ENCODE results near the gene TPSD1. TPM values are rescaled to one million over a fixed set of nuclear protein-coding genes. Genes with fewer than 3 reads are reported as not detected.
"Not testable (repeated sequence)": the region's sequence is repeated elsewhere in the genome, so short reads cannot be mapped to it uniquely, and the experiment has no call there.

Gene TPSD1
- total and polyA plus RNA-seq, 2 experiments from 2014 or later, result not detected

DNA sequence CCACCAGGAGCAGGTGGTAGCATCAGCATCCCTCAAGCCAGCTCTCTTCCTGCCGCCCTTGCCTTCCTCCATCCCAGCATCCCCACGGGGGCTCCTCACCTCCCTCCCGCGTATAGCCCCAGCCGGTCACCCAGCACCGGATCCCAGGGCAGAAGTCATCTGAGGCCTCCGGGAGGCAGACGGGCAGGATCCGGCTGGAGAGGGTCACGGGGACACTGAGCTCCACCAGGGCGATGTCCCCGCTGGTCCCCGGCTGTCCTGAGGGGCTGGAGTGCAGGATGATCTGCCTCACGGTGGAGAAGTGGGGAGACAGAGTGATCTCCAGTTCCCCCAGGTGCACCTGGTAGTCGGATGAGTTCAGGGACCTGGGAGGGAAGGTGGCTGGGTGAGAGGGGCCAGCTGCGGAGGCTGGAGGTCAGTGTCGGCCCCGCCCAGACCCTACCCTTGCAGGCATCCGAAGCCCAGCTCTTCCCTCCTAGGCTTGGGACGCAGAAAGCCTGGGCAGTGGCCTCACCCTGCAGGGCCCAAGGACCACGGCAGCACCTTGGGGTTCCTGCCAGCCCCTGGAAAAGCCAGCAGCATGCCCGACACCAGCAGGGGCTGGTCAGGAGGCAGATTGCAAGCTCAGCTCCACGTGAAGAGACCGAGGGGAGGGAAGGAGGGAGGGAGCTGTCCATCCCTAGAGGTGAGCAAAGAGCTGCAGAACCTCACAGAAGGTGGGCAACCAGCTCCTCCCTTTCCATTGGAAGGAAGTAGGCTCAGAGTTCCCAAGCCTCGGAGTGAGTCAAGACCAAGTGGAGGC is 33.1 kb upstream of the TPSD1 start:
- in situ Hi-C loops (cut with MboI), result no loop called here
- Histone ChIP-seq H3K27me3 (replicated peaks; ENCODE audit: insufficient read depth) (no peaks in the 10 kb centered on the region), H3K4me2 (ENCODE audit: unreplicated experiment) (no peak overlapping the region), H3K27ac (no peak overlapping the region), H3K79me2 (ENCODE audit: insufficient read depth) (no peaks in the 10 kb centered on the region), H3K9me3 (ENCODE audit: low read depth) (no peaks in the 10 kb centered on the region), H3K4me1 (ENCODE audit: insufficient read depth) (no peaks in the 10 kb centered on the region), H3K36me3 (ENCODE audit: low read depth) (no peaks in the 10 kb centered on the region), H3F3A (ENCODE audit: insufficient read depth) (no peaks in the 10 kb centered on the region), H2AFZ (no peak overlapping the region), H3K9me2 (ENCODE audit: insufficient read depth) (no peaks in the 10 kb centered on the region), H3K9ac (no peak overlapping the region), H3K4me3 (no peak overlapping the region), H4K20me1 (ENCODE audit: insufficient read depth) (no peaks in the 10 kb centered on the region)
- no peak for DNase-seq
- TF ChIP-seq EZH2 (IDR thresholded peaks at IDR 0.05; ENCODE audit: insufficient read depth, poor library complexity, severe bottlenecking), result no peak
- no peak for TF ChIP-seq EZH2phosphoT487 (IDR thresholded peaks at IDR 0.05; ENCODE audit: insufficient read depth, low read depth)
- 61 to 62% methylated on average over 23 to 24 of the region's 25 CpGs for WGBS, 2 experiments (ENCODE audit: low coverage in 1 of 2, low lambda C conversion rate in 2 of 2, missing lambda C conversion rate in 2 of 2)

DNA sequence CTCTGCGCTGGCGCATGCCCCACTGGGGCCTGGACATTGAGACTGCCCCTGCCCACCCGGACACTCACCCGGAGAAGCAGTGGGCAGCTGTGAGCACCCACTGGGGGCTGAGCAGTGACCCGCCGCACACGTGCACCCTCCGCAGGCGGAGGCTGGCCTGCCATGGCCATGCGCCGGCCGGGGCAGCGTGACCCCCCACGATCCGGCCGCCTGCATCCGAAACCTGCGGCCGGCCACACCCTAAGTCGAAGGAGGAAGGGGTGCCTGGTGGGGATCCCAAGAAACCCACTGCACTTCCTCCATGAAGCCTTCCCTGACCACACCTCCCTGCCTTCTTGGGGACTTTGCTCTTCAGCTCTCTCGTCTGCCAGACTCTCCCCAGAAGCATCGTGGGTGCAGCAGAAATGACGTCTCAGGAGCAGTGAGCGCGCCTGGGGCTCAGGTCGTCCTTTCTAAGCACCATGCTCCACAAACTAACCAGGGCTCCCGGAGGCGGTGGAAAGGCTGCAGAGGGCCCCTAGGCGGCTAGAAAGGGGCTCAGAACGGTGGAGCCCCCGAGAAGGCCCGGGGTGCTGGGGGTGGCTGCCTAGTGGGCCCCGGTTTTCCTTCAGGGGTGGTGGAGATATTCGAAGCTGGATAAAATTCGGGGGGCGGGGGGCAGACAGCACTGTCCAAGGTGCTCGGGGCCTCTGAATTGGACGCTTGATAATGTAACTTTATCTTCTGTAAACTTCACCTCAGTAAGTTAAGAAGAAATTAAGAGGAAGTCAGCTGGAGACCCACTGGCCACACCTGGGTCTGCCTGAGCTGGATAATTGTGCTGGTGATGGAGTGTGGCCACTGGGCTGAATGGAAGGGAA is 32.3 kb upstream of the TPSD1 start:
- WGBS, 2 experiments (ENCODE audit: low coverage in 1 of 2, low lambda C conversion rate in 2 of 2, missing lambda C conversion rate in 2 of 2), result 78 to 88% methylated on average over 31 to 34 of the region's 38 CpGs
- H3K27ac ChIP-seq, result no peak overlapping the region
- no peaks in the 10 kb centered on the region for H3K79me2 ChIP-seq (ENCODE audit: insufficient read depth)
- DNase-seq, result no peak
- no peaks in the 10 kb centered on the region for H3F3A ChIP-seq (ENCODE audit: insufficient read depth)
- no peaks in the 10 kb centered on the region for H3K4me1 ChIP-seq (ENCODE audit: insufficient read depth)
- H4K20me1 ChIP-seq (ENCODE audit: insufficient read depth), result no peaks in the 10 kb centered on the region
- no peaks in the 10 kb centered on the region for H3K9me3 ChIP-seq (ENCODE audit: low read depth)
- no peak overlapping the region for H3K4me2 ChIP-seq (ENCODE audit: unreplicated experiment)
- H3K9me2 ChIP-seq (ENCODE audit: insufficient read depth), result no peaks in the 10 kb centered on the region
- in situ Hi-C loops (cut with MboI), result no loop called here
- no peak overlapping the region for H2AFZ ChIP-seq
- no peak for TF ChIP-seq EZH2 (IDR thresholded peaks at IDR 0.05; ENCODE audit: insufficient read depth, poor library complexity, severe bottlenecking)
- TF ChIP-seq EZH2phosphoT487 (IDR thresholded peaks at IDR 0.05; ENCODE audit: insufficient read depth, low read depth), result no peak
- no peak overlapping the region for H3K4me3 ChIP-seq
- no peak overlapping the region for H3K9ac ChIP-seq
- no peaks in the 10 kb centered on the region for H3K36me3 ChIP-seq (ENCODE audit: low read depth)
- H3K27me3 ChIP-seq (replicated peaks; ENCODE audit: insufficient read depth), result no peaks in the 10 kb centered on the region

DNA sequence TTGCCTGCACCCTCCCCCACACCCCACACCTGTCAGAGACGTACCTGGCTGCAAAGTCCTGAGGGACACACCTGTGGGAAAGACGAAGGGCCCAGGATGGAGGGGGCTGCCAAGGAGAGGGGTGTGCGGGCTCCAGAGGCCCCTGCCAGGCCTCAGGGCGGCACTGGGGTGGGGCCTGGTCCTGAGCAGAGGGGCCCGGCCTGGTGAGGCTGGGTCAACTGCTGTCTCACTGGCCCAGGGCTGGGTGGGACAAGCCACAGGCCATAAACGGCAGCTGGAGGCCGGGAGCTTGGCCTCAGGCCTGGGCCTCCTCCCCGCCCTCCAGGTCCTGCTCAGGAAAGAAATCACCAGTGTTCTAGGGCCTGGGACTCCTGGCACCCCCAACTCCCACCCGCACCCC is 31.3 kb upstream of the TPSD1 start:
- DNase-seq, result no peak
- no peaks in the 10 kb centered on the region for H3K27me3 ChIP-seq (replicated peaks; ENCODE audit: insufficient read depth)
- H3K27ac ChIP-seq, result no peak overlapping the region
- no peak overlapping the region for H3K9ac ChIP-seq
- H3K36me3 ChIP-seq (ENCODE audit: low read depth), result no peaks in the 10 kb centered on the region
- H3K9me3 ChIP-seq (ENCODE audit: low read depth), result no peaks in the 10 kb centered on the region
- in situ Hi-C loops (cut with MboI), result no loop called here
- no peak for TF ChIP-seq EZH2phosphoT487 (IDR thresholded peaks at IDR 0.05; ENCODE audit: insufficient read depth, low read depth)
- no peak for TF ChIP-seq EZH2 (IDR thresholded peaks at IDR 0.05; ENCODE audit: insufficient read depth, poor library complexity, severe bottlenecking)
- no peaks in the 10 kb centered on the region for H3K9me2 ChIP-seq (ENCODE audit: insufficient read depth)
- H2AFZ ChIP-seq, result no peak overlapping the region
- H3F3A ChIP-seq (ENCODE audit: insufficient read depth), result no peaks in the 10 kb centered on the region
- H3K4me2 ChIP-seq (ENCODE audit: unreplicated experiment), result no peak overlapping the region
- no peaks in the 10 kb centered on the region for H4K20me1 ChIP-seq (ENCODE audit: insufficient read depth)
- WGBS, 2 experiments (ENCODE audit: low coverage in 1 of 2, low lambda C conversion rate in 2 of 2, missing lambda C conversion rate in 2 of 2), result 49 to 66% methylated on average over 4 to 9 of the region's 9 CpGs
- H3K79me2 ChIP-seq (ENCODE audit: insufficient read depth), result no peaks in the 10 kb centered on the region
- no peaks in the 10 kb centered on the region for H3K4me1 ChIP-seq (ENCODE audit: insufficient read depth)
- H3K4me3 ChIP-seq, result no peak overlapping the region

DNA sequence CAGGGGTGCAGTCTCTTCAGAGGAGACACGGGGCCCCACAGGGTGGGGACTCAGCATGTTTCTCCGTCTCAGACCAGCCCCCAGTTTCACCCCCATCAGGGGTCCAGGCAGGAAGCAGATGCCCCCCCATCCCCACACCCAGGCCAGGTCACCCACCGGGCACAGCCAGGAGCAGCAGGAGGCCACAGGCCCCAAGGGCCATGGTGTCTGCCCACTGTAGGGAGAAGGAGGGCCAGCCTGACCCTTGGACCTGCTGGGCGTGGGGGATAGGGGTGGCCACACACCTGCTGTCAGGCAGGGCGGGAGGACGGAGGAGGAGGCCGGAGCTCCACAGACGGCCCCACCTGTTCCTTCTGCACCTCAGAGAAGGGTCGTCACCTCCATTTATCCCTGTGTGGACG is 30.8 kb upstream of the TPSD1 start, which contains the start of gene TPSG1:
TPSG1 (minus strand) TSS at position 218 of the 401 bp plus-strand sequence; CDS start at position 202, 16 bp downstream.
- no peak within 1 kb of the TSS for H3K27ac ChIP-seq
- H3K9ac ChIP-seq, result no peak within 1 kb of the TSS
- WGBS, 2 experiments (ENCODE audit: low coverage in 1 of 2, low lambda C conversion rate in 2 of 2, missing lambda C conversion rate in 2 of 2), result 51 to 56% methylated on average over 7 to 10 of the region's 10 CpGs
- no peak for DNase-seq
- H3K9me3 ChIP-seq (ENCODE audit: low read depth), result no peaks in the 10 kb centered on the region
- H4K20me1 ChIP-seq (ENCODE audit: insufficient read depth), result no peaks in the 10 kb centered on the region
- no peaks in the 10 kb centered on the region for H3K4me1 ChIP-seq (ENCODE audit: insufficient read depth)
- no peak within 1 kb of the TSS for H2AFZ ChIP-seq
- no peaks in the 10 kb centered on the region for H3F3A ChIP-seq (ENCODE audit: insufficient read depth)
- no peaks in the 10 kb centered on the region for H3K36me3 ChIP-seq (ENCODE audit: low read depth)
- in situ Hi-C loops (cut with MboI), result no loop called here
- H3K9me2 ChIP-seq (ENCODE audit: insufficient read depth), result no peaks in the 10 kb centered on the region
- no peak within 1 kb of the TSS for H3K4me2 ChIP-seq (ENCODE audit: unreplicated experiment)
- H3K4me3 ChIP-seq, result no peak within 1 kb of the TSS
- no peak for TF ChIP-seq EZH2phosphoT487 (IDR thresholded peaks at IDR 0.05; ENCODE audit: insufficient read depth, low read depth)
- TF ChIP-seq EZH2 (IDR thresholded peaks at IDR 0.05; ENCODE audit: insufficient read depth, poor library complexity, severe bottlenecking), result no peak
- no peaks in the 10 kb centered on the region for H3K27me3 ChIP-seq (replicated peaks; ENCODE audit: insufficient read depth)
- H3K79me2 ChIP-seq (ENCODE audit: insufficient read depth), result no peaks in the 10 kb centered on the region

DNA sequence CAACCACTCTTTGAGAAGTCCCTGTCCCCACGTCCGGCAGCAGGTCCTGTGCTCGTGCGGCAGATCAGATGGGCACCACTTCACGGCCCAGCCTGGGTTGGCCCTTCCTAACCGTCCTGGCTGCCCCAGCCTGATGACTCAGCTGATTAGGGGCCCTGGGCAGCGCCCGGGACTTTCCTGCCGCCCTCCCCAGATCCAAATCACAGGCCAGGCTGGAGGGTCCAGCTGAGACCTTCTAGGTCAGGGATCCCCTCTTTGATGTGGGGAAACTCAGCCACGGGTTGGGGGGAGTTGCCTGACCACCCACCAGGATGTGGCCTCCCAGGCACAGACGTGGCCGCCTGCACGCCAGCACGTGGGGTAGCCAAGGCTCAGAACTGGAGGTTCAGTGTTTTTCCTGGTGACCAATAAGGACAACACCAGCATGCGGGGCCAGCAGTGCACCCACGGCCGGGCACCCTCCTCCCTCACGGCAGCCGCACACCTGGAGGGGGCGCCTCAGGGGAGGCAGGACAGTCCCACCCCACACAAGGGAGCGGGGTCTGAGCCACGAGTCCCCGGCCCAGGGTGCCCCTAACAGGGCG is 30.0 kb upstream of the TPSD1 start:
- H3F3A ChIP-seq (ENCODE audit: insufficient read depth); H3K27me3 ChIP-seq (replicated peaks; ENCODE audit: insufficient read depth); H3K4me2 ChIP-seq (ENCODE audit: unreplicated experiment); H3K9ac ChIP-seq; H3K9me3 ChIP-seq (ENCODE audit: low read depth); DNase-seq; H3K9me2 ChIP-seq (ENCODE audit: insufficient read depth); H4K20me1 ChIP-seq (ENCODE audit: insufficient read depth); H3K79me2 ChIP-seq (ENCODE audit: insufficient read depth); H2AFZ ChIP-seq; H3K4me3 ChIP-seq; in situ Hi-C loops (cut with MboI); H3K36me3 ChIP-seq (ENCODE audit: low read depth); H3K4me1 ChIP-seq (ENCODE audit: insufficient read depth); H3K27ac ChIP-seq: not testable (repeated sequence)
- WGBS, 2 experiments (ENCODE audit: low coverage in 1 of 2, low lambda C conversion rate in 2 of 2, missing lambda C conversion rate in 2 of 2), result 54 to 60% methylated on average over 23 to 24 of the region's 24 CpGs

DNA sequence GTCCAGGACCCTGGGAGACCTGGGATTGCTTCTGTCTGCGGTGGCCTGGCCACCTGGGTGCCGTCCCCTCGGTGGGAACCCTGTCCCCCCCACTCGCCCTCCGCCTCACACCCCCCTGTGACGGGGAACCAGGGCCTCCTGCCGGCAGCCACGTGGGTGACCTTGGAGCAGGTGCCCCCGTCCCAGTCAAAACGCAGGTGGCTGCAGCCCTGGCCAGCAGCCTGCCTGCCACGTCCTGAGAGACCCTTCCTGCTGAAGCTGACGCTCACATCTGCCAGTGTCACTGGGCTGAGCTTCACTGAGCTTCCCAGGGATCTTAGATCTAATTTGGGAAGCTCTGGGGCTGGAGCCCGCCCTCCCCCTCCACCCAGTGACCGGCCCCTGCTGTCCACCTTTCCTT is 29.2 kb upstream of the TPSD1 start:
- H3K9me2 ChIP-seq (ENCODE audit: insufficient read depth); H3K27me3 ChIP-seq (replicated peaks; ENCODE audit: insufficient read depth); H3K9me3 ChIP-seq (ENCODE audit: low read depth); in situ Hi-C loops (cut with MboI); H3K4me1 ChIP-seq (ENCODE audit: insufficient read depth); H4K20me1 ChIP-seq (ENCODE audit: insufficient read depth); H3K9ac ChIP-seq; H3K4me3 ChIP-seq; H3K4me2 ChIP-seq (ENCODE audit: unreplicated experiment); H3K36me3 ChIP-seq (ENCODE audit: low read depth); H3K79me2 ChIP-seq (ENCODE audit: insufficient read depth); DNase-seq; H3F3A ChIP-seq (ENCODE audit: insufficient read depth); H3K27ac ChIP-seq; H2AFZ ChIP-seq: not testable (repeated sequence)
- 36 to 56% methylated on average over 8 to 12 of the region's 14 CpGs for WGBS, 2 experiments (ENCODE audit: low coverage in 1 of 2, low lambda C conversion rate in 2 of 2, missing lambda C conversion rate in 2 of 2)
